ENCODE results near the gene PI3. TPM values are rescaled to one million over a fixed set of nuclear protein-coding genes. Genes with fewer than 3 reads are reported as not detected.
"Not testable (repeated sequence)": the region's sequence is repeated elsewhere in the genome, so short reads cannot be mapped to it uniquely, and the experiment has no call there.

Gene PI3
- total and polyA plus RNA-seq, 9 donors: 0.44 to 0.82 (median 0.71) TPM; not detected in 6

GRCh38 chr20:45153752-45154151, 20.9 kb upstream of the PI3 start:
- no peak overlapping the region for H3K27ac ChIP-seq (ENCODE audit: low read length)
- DNase-seq: peak; percentile 48
- WGBS (ENCODE audit: insufficient coverage): 50% methylated on average over 1 of the region's 1 CpG

GRCh38 chr20:45154183-45154582, 20.5 kb upstream of the PI3 start:
- no peak overlapping the region for H3K27ac ChIP-seq (ENCODE audit: low read length)
- 67% methylated on average over 1 of the region's 3 CpGs for WGBS (ENCODE audit: insufficient coverage)
- no peak for DNase-seq

More at GRCh38 chr20:45153752-45154151, 20.9 kb upstream of the PI3 start:
- Histone ChIP-seq H3K9me3 (replicated peaks; ENCODE audit: control insufficient read depth, low read depth, low read length) (no peaks in the 10 kb centered on the region), H3K4me1 (ENCODE audit: control insufficient read depth, insufficient read depth, low read length) (no peaks in the 10 kb centered on the region), H3K4me3 (ENCODE audit: low read length) (no peak overlapping the region), H3K27me3 (ENCODE audit: control insufficient read depth, insufficient read depth, low read length) (no peaks in the 10 kb centered on the region), H3K36me3 (ENCODE audit: control insufficient read depth, insufficient read depth, low read length) (no peaks in the 10 kb centered on the region)

GRCh38 chr20:45154794-45155193, 19.9 kb upstream of the PI3 start:
- H3K27ac ChIP-seq (ENCODE audit: low read length); H3K27me3 ChIP-seq (ENCODE audit: control insufficient read depth, insufficient read depth, low read length); H3K9me3 ChIP-seq (replicated peaks; ENCODE audit: control insufficient read depth, low read depth, low read length); H3K4me3 ChIP-seq (ENCODE audit: low read length); H3K4me1 ChIP-seq (ENCODE audit: control insufficient read depth, insufficient read depth, low read length); H3K36me3 ChIP-seq (ENCODE audit: control insufficient read depth, insufficient read depth, low read length); DNase-seq: not testable (repeated sequence)
- WGBS (ENCODE audit: insufficient coverage): no CpG with 5 or more reads among the region's 1 CpG

More at GRCh38 chr20:45154183-45154582, 20.5 kb upstream of the PI3 start:
- no peak overlapping the region for H3K4me3 ChIP-seq (ENCODE audit: low read length)
- no peaks in the 10 kb centered on the region for H3K27me3 ChIP-seq (ENCODE audit: control insufficient read depth, insufficient read depth, low read length)
- no peaks in the 10 kb centered on the region for H3K9me3 ChIP-seq (replicated peaks; ENCODE audit: control insufficient read depth, low read depth, low read length)
- H3K36me3 ChIP-seq (ENCODE audit: control insufficient read depth, insufficient read depth, low read length): no peaks in the 10 kb centered on the region
- no peaks in the 10 kb centered on the region for H3K4me1 ChIP-seq (ENCODE audit: control insufficient read depth, insufficient read depth, low read length)

GRCh38 chr20:45156713-45157112, 18.0 kb upstream of the PI3 start:
- DNase-seq: no peak
- Histone ChIP-seq H3K36me3 (ENCODE audit: control insufficient read depth, insufficient read depth, low read length) (no peaks in the 10 kb centered on the region), H3K4me1 (ENCODE audit: control insufficient read depth, insufficient read depth, low read length) (no peaks in the 10 kb centered on the region), H3K4me3 (ENCODE audit: low read length) (no peak overlapping the region), H3K27me3 (ENCODE audit: control insufficient read depth, insufficient read depth, low read length) (no peaks in the 10 kb centered on the region), H3K9me3 (replicated peaks; ENCODE audit: control insufficient read depth, low read depth, low read length) (no peaks in the 10 kb centered on the region), H3K27ac (ENCODE audit: low read length) (no peak overlapping the region)
- no CpG with 5 or more reads among the region's 2 CpGs for WGBS (ENCODE audit: insufficient coverage)

GRCh38 chr20:45157962-45158361, 16.7 kb upstream of the PI3 start:
- no peak overlapping the region for H3K4me3 ChIP-seq (ENCODE audit: low read length)
- no CpG with 5 or more reads among the region's 1 CpG for WGBS (ENCODE audit: insufficient coverage)
- H3K27me3 ChIP-seq (ENCODE audit: control insufficient read depth, insufficient read depth, low read length): no peaks in the 10 kb centered on the region
- H3K9me3 ChIP-seq (replicated peaks; ENCODE audit: control insufficient read depth, low read depth, low read length): no peaks in the 10 kb centered on the region
- DNase-seq: peak; percentile 8
- no peaks in the 10 kb centered on the region for H3K36me3 ChIP-seq (ENCODE audit: control insufficient read depth, insufficient read depth, low read length)
- no peak overlapping the region for H3K27ac ChIP-seq (ENCODE audit: low read length)
- H3K4me1 ChIP-seq (ENCODE audit: control insufficient read depth, insufficient read depth, low read length): no peaks in the 10 kb centered on the region

- no peaks in the 10 kb centered on the region for H3K4me1 ChIP-seq (ENCODE audit: control insufficient read depth, insufficient read depth, low read length)
- DNase-seq: no peak
- H3K4me3 ChIP-seq (ENCODE audit: low read length): no peak overlapping the region
- no peaks in the 10 kb centered on the region for H3K9me3 ChIP-seq (replicated peaks; ENCODE audit: control insufficient read depth, low read depth, low read length)
- H3K27ac ChIP-seq (ENCODE audit: low read length): no peak overlapping the region
- 50% methylated on average over 1 of the region's 1 CpG for WGBS (ENCODE audit: insufficient coverage)
- no peaks in the 10 kb centered on the region for H3K27me3 ChIP-seq (ENCODE audit: control insufficient read depth, insufficient read depth, low read length)
- no peaks in the 10 kb centered on the region for H3K36me3 ChIP-seq (ENCODE audit: control insufficient read depth, insufficient read depth, low read length)
Measured at GRCh38 chr20:45163083-45163803, 11.5 kb upstream of the PI3 start.

- no peak for DNase-seq
- no CpG with 5 or more reads among the region's 1 CpG for WGBS (ENCODE audit: insufficient coverage)
Measured at GRCh38 chr20:45164906-45165305, 9.8 kb upstream of the PI3 start.

GRCh38 chr20:45173522-45173921, 1.2 kb upstream of the PI3 start:
- Histone ChIP-seq H3K4me3 (ENCODE audit: low read length) (no peak overlapping the region), H3K27ac (ENCODE audit: low read length) (no peak overlapping the region), H3K4me1 (ENCODE audit: control insufficient read depth, insufficient read depth, low read length) (no peaks in the 10 kb centered on the region), H3K36me3 (ENCODE audit: control insufficient read depth, insufficient read depth, low read length) (no peaks in the 10 kb centered on the region), H3K27me3 (ENCODE audit: control insufficient read depth, insufficient read depth, low read length) (no peaks in the 10 kb centered on the region), H3K9me3 (replicated peaks; ENCODE audit: control insufficient read depth, low read depth, low read length) (no peaks in the 10 kb centered on the region)
- DNase-seq: no peak
- WGBS (ENCODE audit: insufficient coverage): no CpG with 5 or more reads among the region's 1 CpG

More at GRCh38 chr20:45164906-45165305, 9.8 kb upstream of the PI3 start:
- no peaks in the 10 kb centered on the region for H3K4me1 ChIP-seq (ENCODE audit: control insufficient read depth, insufficient read depth, low read length)
- H3K36me3 ChIP-seq (ENCODE audit: control insufficient read depth, insufficient read depth, low read length): no peaks in the 10 kb centered on the region
- no peaks in the 10 kb centered on the region for H3K9me3 ChIP-seq (replicated peaks; ENCODE audit: control insufficient read depth, low read depth, low read length)
- no peaks in the 10 kb centered on the region for H3K27me3 ChIP-seq (ENCODE audit: control insufficient read depth, insufficient read depth, low read length)
- H3K4me3 ChIP-seq (ENCODE audit: low read length): no peak overlapping the region
- H3K27ac ChIP-seq (ENCODE audit: low read length): no peak overlapping the region

- Histone ChIP-seq H3K4me1 (ENCODE audit: control insufficient read depth, insufficient read depth, low read length) (no peaks in the 10 kb centered on the region), H3K27me3 (ENCODE audit: control insufficient read depth, insufficient read depth, low read length) (no peaks in the 10 kb centered on the region), H3K27ac (ENCODE audit: low read length) (no peak overlapping the region), H3K9me3 (replicated peaks; ENCODE audit: control insufficient read depth, low read depth, low read length) (no peaks in the 10 kb centered on the region), H3K4me3 (ENCODE audit: low read length) (no peak overlapping the region), H3K36me3 (ENCODE audit: control insufficient read depth, insufficient read depth, low read length) (no peaks in the 10 kb centered on the region)
- no peak for DNase-seq
- 64% methylated on average over 1 of the region's 4 CpGs for WGBS (ENCODE audit: insufficient coverage)
Measured at GRCh38 chr20:45176526-45177267, 2.0 kb downstream of the PI3 start.

- no peak for DNase-seq
- Histone ChIP-seq H3K4me1 (ENCODE audit: control insufficient read depth, insufficient read depth, low read length) (no peaks in the 10 kb centered on the region), H3K27ac (ENCODE audit: low read length) (no peak overlapping the region), H3K4me3 (ENCODE audit: low read length) (no peak overlapping the region), H3K36me3 (ENCODE audit: control insufficient read depth, insufficient read depth, low read length) (no peaks in the 10 kb centered on the region), H3K9me3 (replicated peaks; ENCODE audit: control insufficient read depth, low read depth, low read length) (no peaks in the 10 kb centered on the region), H3K27me3 (ENCODE audit: control insufficient read depth, insufficient read depth, low read length) (no peaks in the 10 kb centered on the region)
- 56% methylated on average over 1 of the region's 2 CpGs for WGBS (ENCODE audit: insufficient coverage)
Measured at GRCh38 chr20:45179166-45179565, 4.5 kb downstream of the PI3 start.

Data from muscle of leg (tissue), 11 donors.